C4-2B (cell line): ENCODE data around the gene ADAMTS15.

Experiments used
- ZFX ChIP-seq: fragments of 450-650 bp; IDR thresholded peaks from 2 replicates; pipeline ENCODE4 v1.6.1; 2017
- TF ChIP-seq, protein P1 (sequence below): fragments of 450-650 bp; conservative IDR thresholded peaks from 2 replicates; pipeline ENCODE4 v1.5.1; 2017; ENCODE audit warnings: mild to moderate bottlenecking

- TF ChIP-seq, protein P1, sequence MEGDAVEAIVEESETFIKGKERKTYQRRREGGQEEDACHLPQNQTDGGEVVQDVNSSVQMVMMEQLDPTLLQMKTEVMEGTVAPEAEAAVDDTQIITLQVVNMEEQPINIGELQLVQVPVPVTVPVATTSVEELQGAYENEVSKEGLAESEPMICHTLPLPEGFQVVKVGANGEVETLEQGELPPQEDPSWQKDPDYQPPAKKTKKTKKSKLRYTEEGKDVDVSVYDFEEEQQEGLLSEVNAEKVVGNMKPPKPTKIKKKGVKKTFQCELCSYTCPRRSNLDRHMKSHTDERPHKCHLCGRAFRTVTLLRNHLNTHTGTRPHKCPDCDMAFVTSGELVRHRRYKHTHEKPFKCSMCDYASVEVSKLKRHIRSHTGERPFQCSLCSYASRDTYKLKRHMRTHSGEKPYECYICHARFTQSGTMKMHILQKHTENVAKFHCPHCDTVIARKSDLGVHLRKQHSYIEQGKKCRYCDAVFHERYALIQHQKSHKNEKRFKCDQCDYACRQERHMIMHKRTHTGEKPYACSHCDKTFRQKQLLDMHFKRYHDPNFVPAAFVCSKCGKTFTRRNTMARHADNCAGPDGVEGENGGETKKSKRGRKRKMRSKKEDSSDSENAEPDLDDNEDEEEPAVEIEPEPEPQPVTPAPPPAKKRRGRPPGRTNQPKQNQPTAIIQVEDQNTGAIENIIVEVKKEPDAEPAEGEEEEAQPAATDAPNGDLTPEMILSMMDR: no peak
- no peak for TF ChIP-seq ZFX
Measured at GRCh38 chr11:130445788-130446187, 2.7 kb upstream of the ADAMTS15 start.
